GM13977 (cell line): Measurements from ENCODE around the gene CUBN.

Experiments
- DNase-seq: peaks from one replicate; pipeline ENCODE4 v3.0.0; 2012; ENCODE audit warnings: low spot score
- in situ Hi-C: fragments of 300-500 bp; cut with MboI; formaldehyde crosslinking; loops from one replicate; pipeline ENCODE4 v1.12.0; 2022; ENCODE audit warnings: low sequenced_read_pairs, low pct_unique_long_range_greater_than_20kb, mixed read lengths, inconsistent platforms; ENCODE audit not compliant: unreplicated experiment
- TF ChIP-seq, protein P1 (sequence below): IDR thresholded peaks from 2 replicates; pipeline ENCODE4 v1.5.1; 2012; ENCODE audit warnings: mild to moderate bottlenecking, control low read depth; ENCODE audit not compliant: insufficient read depth; ENCODE audit errors: extremely low read depth, missing control alignments

Gene CUBN

DNA sequence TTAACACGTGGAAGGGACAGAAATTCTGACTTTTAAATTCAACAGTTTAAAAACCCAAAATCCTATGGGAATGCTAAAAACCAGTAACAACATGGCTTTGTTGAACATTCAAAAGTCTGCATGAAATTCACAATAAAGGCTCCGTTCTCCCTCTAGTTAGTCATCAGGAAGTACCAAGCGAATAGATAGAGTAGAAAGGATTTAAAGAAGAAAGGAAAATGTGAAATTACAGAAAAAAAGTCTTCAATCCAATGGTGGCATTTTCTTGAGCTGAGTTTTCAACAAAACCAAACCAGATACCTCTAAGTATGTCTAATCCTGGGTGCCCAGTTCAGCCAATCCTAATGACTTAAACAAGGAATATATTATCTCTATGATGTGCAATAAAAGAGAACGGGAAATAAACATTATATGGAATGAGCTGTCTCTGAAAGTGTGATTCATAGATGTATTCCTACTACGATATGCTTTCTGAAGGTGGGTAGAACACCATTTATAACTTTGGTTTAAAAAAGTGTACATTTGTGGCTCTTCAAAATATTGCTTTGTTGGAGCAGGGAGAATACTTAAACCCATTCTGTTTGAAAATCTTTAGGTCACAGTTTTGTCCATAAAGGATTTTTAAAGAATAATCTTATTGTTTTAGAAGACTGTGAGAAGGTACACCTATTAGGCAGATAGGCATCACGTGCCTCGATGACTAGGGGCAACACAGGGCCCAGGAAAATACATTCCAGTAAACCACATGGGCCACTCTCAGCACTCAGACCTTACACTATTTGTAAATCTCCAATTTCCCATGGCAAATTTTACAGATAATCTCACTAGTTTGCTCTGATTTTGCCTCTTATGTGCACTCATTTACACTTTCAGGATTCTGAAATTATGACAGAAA, 87.7 kb downstream of the CUBN start:
- TF ChIP-seq, protein P1, sequence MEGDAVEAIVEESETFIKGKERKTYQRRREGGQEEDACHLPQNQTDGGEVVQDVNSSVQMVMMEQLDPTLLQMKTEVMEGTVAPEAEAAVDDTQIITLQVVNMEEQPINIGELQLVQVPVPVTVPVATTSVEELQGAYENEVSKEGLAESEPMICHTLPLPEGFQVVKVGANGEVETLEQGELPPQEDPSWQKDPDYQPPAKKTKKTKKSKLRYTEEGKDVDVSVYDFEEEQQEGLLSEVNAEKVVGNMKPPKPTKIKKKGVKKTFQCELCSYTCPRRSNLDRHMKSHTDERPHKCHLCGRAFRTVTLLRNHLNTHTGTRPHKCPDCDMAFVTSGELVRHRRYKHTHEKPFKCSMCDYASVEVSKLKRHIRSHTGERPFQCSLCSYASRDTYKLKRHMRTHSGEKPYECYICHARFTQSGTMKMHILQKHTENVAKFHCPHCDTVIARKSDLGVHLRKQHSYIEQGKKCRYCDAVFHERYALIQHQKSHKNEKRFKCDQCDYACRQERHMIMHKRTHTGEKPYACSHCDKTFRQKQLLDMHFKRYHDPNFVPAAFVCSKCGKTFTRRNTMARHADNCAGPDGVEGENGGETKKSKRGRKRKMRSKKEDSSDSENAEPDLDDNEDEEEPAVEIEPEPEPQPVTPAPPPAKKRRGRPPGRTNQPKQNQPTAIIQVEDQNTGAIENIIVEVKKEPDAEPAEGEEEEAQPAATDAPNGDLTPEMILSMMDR: no peak
- in situ Hi-C loops: no loop called here
- no peak for DNase-seq

DNA sequence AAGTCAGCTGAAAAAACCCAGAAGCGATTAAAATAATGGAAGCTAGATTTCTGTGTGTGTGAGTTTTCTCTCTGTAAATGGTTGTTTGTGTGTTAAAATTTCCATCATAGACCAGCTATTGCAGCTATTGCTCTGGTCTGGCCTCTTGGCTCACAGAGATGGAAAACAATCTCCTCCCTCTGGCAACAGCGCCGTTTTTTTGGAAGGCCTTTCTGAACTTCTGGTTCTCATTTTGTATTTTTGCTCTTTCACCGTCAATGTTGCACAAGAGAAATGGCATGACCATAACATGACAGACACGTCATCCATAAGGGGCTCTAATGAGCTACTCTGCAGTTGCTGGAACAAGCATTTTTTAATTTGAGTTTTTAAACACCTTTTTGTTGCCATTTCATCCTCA, 91.0 kb downstream of the CUBN start:
- TF ChIP-seq, protein P1: no peak
- in situ Hi-C loops: no loop called here
- DNase-seq: no peak

DNA sequence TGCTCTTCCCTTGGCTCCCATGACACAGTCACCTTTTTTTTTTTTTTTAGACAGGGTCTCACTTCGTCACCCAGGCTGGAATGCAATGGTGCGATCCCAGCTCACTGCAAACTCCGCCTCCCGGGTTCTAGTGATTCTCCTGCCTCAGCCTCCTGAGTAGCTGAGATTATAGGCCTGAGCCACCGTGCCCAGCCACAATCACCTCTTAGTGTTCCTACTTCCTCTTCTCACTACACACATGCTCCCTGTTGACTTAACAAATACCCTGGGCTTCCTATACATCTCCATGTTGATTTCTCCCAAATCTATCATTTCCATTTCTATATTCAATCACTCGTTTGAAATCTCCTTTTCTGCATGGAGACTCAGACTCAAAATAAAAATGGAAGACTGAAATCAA, 91.7 kb downstream of the CUBN start:
- no peak for DNase-seq
- TF ChIP-seq, protein P1: no peak
- in situ Hi-C loops: no loop called here

DNA sequence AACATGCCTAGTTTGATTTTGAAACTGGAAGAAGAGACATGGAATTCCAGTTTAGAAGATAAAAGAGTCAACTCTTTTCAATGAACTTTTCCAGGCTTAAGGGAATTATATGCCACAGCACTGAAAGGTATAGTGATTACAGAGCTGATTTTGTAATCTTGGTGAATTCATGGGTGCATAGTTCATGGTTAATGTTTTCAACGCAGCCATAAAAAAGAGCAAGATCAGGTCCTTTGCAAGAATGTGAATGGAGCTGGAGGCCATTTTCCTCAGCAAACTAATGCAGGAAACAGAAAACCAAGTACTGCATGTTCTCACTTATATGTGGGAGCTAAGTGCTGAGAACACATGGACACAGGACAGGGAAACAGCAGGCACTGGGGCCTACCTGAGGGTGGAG, 94.2 kb downstream of the CUBN start:
- DNase-seq: no peak
- in situ Hi-C loops: no loop called here
- TF ChIP-seq, protein P1: no peak

DNA sequence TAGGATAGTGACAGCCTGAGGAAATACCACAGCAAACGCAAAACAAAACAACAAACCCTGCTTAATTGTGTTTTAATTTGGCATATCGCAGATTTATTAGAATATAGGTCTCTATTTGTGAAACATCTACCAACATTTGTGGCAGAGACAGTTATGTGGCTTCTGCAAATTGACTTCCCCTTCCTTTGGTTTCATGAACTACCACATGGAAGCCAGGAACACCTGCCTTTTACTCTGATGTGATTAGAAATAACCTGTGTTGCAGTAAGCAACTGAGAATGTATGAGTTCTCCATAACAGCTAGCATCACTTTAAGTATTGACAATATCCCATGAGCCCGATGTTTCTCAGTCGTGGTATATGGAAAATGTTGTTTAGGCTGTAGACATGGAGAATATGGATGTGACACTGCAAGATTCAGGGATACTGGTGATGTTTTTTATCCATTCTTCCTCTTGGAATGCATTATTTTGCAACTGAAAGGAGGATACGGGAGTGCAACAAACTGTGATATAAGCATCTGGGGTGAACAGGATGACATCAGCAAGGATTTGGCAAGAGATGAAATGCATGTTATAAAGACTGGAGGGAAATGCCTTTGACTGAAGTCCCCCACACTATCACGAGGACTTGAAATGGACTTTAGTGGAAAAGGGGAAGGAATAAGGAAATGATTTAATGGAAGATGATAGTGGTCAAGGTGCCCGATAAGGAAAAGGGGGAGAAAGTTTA, 95.9 kb downstream of the CUBN start:
- in situ Hi-C loops: no loop called here
- TF ChIP-seq, protein P1: no peak
- DNase-seq: no peak

DNA sequence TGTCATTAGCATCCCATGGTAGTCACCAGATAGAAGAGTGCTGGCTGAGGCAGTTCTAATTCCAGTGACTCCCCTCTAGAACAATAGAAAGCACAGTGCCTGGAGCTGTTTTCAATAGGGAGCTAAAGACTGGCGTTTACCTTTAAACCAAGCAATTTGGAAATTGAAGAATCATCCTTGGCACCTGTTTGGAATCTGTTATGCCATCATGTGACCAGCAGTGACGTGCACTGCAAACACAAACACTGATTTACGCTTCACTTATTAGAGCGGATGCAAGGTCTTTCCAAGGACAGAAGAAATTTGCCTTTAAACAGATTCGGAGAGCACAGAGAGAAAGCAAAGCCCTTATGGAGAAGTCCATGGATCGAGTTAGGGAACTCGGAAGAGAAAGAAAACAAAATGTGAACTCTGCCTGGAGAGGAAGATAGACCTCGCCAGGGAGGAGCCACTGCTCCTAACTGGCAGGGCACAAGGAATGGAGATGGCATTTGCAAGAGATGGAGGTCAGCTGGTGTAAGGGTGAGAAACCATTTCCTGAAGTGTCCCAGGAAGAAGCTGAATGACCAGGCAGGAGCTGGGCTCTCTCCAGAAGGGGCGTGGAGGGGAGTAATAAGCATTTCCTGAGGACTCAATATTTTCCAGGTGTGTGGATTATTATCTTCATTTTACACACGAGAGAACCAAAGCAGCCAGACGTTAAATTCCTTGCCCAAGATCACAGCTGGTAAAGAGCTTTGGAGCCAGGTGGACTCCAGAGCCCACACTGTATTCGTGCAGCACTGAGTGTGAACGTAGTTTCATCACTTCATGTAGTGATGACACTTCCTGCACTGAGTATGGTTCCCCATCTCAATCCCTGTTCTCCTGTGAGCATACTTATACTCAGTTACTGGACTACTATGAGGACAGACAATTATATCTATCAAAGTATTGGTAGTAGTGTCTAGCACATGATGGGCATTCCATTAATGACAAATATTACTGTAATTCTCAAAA, 97.7 kb downstream of the CUBN start:
- TF ChIP-seq, protein P1: no peak
- in situ Hi-C loops: no loop called here
- no peak for DNase-seq
